Ovary (tissue), 3 donors: ENCODE results near the gene RNLS.

Source experiments
- EP300 ChIP-seq: sonication (generic); formaldehyde crosslinking; IDR thresholded peaks from one replicate; pipeline ENCODE4 v1.6.1; 2017; ENCODE audit warnings: antibody characterized with exemption
- POLR2A ChIP-seq: fragments of 450-650 bp; IDR thresholded peaks from one replicate; pipeline ENCODE4 v1.6.1; 2017; ENCODE audit warnings: antibody characterized with exemption, mild to moderate bottlenecking, moderate library complexity
- TF ChIP-seq, protein P1 (sequence below), 3 donors: fragments of 450-650 bp in 2 of 3; fragments of 200-600 bp in 1 of 3; IDR thresholded peaks; one replicate each; pipeline versions ENCODE4 v1.5.1 to v1.8.0; 2016 to 2022; ENCODE audit warnings: antibody characterized with exemption in 3 of 3, mild to moderate bottlenecking in 1 of 3
- donor health status: DM: no; HTN: no; CAD: no.

- TF ChIP-seq, protein P1, sequence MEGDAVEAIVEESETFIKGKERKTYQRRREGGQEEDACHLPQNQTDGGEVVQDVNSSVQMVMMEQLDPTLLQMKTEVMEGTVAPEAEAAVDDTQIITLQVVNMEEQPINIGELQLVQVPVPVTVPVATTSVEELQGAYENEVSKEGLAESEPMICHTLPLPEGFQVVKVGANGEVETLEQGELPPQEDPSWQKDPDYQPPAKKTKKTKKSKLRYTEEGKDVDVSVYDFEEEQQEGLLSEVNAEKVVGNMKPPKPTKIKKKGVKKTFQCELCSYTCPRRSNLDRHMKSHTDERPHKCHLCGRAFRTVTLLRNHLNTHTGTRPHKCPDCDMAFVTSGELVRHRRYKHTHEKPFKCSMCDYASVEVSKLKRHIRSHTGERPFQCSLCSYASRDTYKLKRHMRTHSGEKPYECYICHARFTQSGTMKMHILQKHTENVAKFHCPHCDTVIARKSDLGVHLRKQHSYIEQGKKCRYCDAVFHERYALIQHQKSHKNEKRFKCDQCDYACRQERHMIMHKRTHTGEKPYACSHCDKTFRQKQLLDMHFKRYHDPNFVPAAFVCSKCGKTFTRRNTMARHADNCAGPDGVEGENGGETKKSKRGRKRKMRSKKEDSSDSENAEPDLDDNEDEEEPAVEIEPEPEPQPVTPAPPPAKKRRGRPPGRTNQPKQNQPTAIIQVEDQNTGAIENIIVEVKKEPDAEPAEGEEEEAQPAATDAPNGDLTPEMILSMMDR (IDR thresholded peaks at IDR 0.05) = no peak
- no peak for TF ChIP-seq EP300
- TF ChIP-seq POLR2A = no peak
These were observed 173.3 kb downstream of the RNLS start for GRCh38 chr10:88409824-88410223.
